Gastrocnemius medialis (tissue), 4 donors: Measurements from ENCODE around the gene KCTD5. TPM values are rescaled to one million over a fixed set of nuclear protein-coding genes. Genes with fewer than 3 reads are reported as not detected.

Source experiments
- ATAC-seq, 2 donors: fragments of 150-250 bp; one replicate each; pipeline ENCODE4 v1.9.1; 2016
- DNase-seq, 2 donors: peaks; one replicate each; pipeline ENCODE4 v3.0.0-alpha.2; 2019
- H3K27ac ChIP-seq, 4 donors: fragments of 200-600 bp; sonication (generic); 1 replicate in 1 of 4; 2 replicates in 3 of 4; pipeline ENCODE4 v1.5.1; 2016 to 2018; ENCODE audit warnings: mild to moderate bottlenecking in 2 of 4, moderate library complexity in 1 of 4
- H3K27me3 ChIP-seq, 3 donors: fragments of 200-600 bp; sonication (generic) in 2 of 3; 1 replicate in 1 of 3; 2 replicates in 2 of 3; pipeline versions ENCODE4 v1.5.1 to v1.6.0; 2016 to 2019; ENCODE audit warnings: mild to moderate bottlenecking in 1 of 3, moderate library complexity in 1 of 3
- H3K36me3 ChIP-seq, 2 donors: fragments of 200-600 bp; sonication (generic) in 1 of 2; one replicate each; pipeline ENCODE4 v1.5.1; 2017 to 2018
- H3K4me1 ChIP-seq, 2 donors: fragments of 200-600 bp; sonication (generic) in 1 of 2; one replicate each; pipeline ENCODE4 v1.5.1; 2016 to 2017; ENCODE audit warnings: mild to moderate bottlenecking in 2 of 2
- H3K4me3 ChIP-seq, 4 donors: fragments of 200-600 bp; sonication (generic) in 3 of 4; 1 replicate in 1 of 4; 2 replicates in 3 of 4; pipeline ENCODE4 v1.5.1; 2016 to 2019; ENCODE audit warnings: mild to moderate bottlenecking in 2 of 4
- H3K9me3 ChIP-seq, 3 donors: fragments of 200-600 bp; sonication (generic) in 2 of 3; 1 replicate in 1 of 3; 2 replicates in 2 of 3; pipeline ENCODE4 v1.5.1; 2016 to 2019
- POLR2A ChIP-seq, 2 donors: fragments of 450-650 bp; IDR thresholded peaks; one replicate each; pipeline ENCODE4 v1.6.1; 2017; ENCODE audit warnings: antibody characterized with exemption in 2 of 2, mild to moderate bottlenecking in 2 of 2, moderate library complexity in 2 of 2
- in situ Hi-C, 4 donors: fragments of 200-750 bp; cut with MboI; loops; one replicate each; pipeline versions ENCODE4 v1.15.0 to v1.8.0; 2017; ENCODE audit warnings: low sequenced_read_pairs in 4 of 4
- intact Hi-C: fragments of 100-400 bp; cut with DNase I; formaldehyde crosslinking; loops from one replicate; pipeline ENCODE4 v1.15.1; 2023; ENCODE audit warnings: low total_unique reads
- total RNA-seq, 4 donors: library from RNA; depleted of rRNA; stranded (reverse); fragments of >200 nt; gene quantifications; one replicate each; pipeline versions ENCODE4 v1.1.0 to v1.2.3, GENCODE V29; 2016
- TF ChIP-seq, protein P1 (sequence below), 5 experiments: fragments of 450-650 bp in 3 of 5; fragments of 200-600 bp in 2 of 5; sonication (generic) in 2 of 5; IDR thresholded peaks in 4 of 5; conservative IDR thresholded peaks in 1 of 5; 1 replicate in 4 of 5; 2 replicates in 1 of 5; pipeline ENCODE4 v1.5.1; 2016 to 2019; ENCODE audit warnings: antibody characterized with exemption in 5 of 5, mild to moderate bottlenecking in 3 of 5, moderate library complexity in 3 of 5

The KCTD5 gene
- total RNA-seq, 4 donors from 2014 or later: 13.6 to 23.8 (median 14.7) TPM

DNA sequence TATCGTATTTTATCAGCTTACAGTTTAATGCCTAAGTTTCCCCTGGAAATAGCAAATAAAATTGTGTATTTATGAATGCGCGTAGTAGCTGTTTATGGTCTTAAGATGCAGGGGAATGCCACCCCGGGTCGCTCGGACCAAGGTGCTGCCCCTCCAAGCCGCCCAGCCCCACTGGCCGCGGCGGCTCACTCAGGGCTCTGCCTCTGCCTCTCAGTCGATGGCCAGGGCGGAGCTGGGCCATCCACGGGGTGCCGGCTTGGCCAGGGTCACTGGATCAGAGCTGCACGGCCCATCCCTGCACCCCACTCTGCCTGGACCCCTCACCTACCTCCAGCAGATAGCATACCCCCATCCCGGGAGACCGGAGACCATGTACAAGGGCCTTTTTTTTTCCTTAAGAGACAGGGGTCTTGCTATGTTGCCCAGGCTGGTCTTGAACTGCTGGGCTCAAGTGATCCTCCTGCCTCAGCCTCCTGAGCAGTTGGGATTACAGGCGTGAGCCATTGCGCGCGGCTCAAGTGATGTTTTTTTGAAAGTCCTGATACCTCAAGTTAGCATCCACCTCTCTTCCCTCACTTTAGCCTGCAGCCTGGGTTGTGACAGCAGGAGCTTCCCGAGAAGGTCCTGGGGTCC lies 26.7 kb downstream of the KCTD5 start:
- H3K9me3 ChIP-seq: no peaks in the 10 kb centered on the region
- H3K4me3 ChIP-seq: no peak overlapping the region
- no peak for TF ChIP-seq POLR2A (IDR thresholded peaks at IDR 0.05)
- TF ChIP-seq, protein P1, sequence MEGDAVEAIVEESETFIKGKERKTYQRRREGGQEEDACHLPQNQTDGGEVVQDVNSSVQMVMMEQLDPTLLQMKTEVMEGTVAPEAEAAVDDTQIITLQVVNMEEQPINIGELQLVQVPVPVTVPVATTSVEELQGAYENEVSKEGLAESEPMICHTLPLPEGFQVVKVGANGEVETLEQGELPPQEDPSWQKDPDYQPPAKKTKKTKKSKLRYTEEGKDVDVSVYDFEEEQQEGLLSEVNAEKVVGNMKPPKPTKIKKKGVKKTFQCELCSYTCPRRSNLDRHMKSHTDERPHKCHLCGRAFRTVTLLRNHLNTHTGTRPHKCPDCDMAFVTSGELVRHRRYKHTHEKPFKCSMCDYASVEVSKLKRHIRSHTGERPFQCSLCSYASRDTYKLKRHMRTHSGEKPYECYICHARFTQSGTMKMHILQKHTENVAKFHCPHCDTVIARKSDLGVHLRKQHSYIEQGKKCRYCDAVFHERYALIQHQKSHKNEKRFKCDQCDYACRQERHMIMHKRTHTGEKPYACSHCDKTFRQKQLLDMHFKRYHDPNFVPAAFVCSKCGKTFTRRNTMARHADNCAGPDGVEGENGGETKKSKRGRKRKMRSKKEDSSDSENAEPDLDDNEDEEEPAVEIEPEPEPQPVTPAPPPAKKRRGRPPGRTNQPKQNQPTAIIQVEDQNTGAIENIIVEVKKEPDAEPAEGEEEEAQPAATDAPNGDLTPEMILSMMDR (IDR thresholded peaks at IDR 0.05 in 4 of 5, conservative IDR thresholded peaks at IDR 0.05 in 1 of 5): no peak
- H3K4me1 ChIP-seq: peaks cover 12 to 14% of the 10 kb centered on the region in 2 donors
- no peaks in the 10 kb centered on the region for H3K27me3 ChIP-seq
- in situ Hi-C loops: no loop called here
- no peak overlapping the region for H3K27ac ChIP-seq
- ATAC-seq: no peak
- DNase-seq: no peak
- H3K36me3 ChIP-seq: peaks cover 0 to 31% of the 10 kb centered on the region in 2 donors
- intact Hi-C loops: no loop called here

DNA sequence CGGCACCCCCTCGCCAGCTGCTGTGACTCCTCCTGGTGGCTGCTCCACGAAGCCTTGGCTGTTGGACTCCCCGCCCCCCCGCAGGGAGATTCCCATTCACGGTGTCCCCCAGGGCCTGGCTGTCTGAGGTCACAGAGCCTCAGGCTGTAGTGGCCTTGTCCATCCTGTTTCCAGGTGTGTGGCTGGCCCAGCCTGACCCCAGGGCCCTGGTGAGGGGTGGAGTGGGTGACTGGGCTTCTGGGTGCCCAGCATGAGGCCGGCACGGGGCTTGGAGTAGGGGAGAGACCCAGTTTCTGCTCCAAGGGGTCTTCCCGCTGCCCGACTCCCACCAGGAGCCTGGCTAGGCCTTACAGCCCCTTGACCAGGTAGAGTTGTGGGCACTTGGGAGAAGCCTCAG lies 27.3 kb downstream of the KCTD5 start:
- Histone ChIP-seq H3K4me3 (no peak overlapping the region), H3K4me1 (peaks cover 6 to 8% of the 10 kb centered on the region in 2 donors), H3K36me3 (peaks cover 0 to 31% of the 10 kb centered on the region in 2 donors), H3K9me3 (no peaks in the 10 kb centered on the region), H3K27me3 (no peaks in the 10 kb centered on the region), H3K27ac (no peak overlapping the region)
- in situ Hi-C loops (no loop called here), intact Hi-C loops (no loop called here)
- DNase-seq (no peak), ATAC-seq (no peak)
- TF ChIP-seq POLR2A (IDR thresholded peaks at IDR 0.05): no peak

DNA sequence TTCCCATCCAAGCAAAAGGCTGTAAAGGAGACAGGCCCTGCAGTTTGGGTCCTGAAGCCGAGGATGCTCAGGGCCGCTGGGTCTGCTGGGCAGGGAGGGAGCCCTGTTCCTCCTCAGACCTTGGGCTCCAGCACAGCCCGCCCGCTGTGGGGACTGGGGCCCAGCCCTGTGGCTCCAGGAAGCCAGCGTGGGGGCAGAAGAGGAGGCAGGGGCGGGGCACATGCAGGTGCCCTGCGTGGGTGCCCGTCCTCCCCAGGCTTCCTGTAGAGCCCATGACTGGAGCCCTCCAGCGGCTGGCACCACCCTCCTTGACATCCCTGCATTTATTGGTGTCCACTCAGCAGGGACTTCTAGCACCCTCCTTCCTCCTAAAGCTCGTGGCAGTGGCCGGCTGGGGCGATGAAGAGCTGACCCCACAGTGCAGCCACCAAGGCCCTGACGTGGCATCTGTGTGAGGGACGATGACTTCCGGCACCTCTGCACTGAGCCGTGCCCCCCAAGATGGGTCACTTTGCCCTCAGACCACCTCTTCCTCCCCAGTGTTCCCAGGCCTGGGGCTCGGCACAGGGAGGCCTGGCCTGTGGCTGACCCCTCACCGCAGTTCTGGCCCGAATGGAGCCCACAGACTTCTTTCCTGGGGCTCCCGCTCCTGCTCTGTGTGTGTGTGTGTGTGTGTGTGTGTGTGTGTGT lies 27.8 kb downstream of the KCTD5 start:
- Histone ChIP-seq H3K36me3 (peaks cover 0 to 31% of the 10 kb centered on the region in 2 donors), H3K4me3 (no peak overlapping the region), H3K27me3 (peaks cover 0 to under 1% (median 0%) of the 10 kb centered on the region in 3 donors), H3K27ac (no peak overlapping the region), H3K9me3 (no peaks in the 10 kb centered on the region), H3K4me1 (peaks cover under 1 to 3% of the 10 kb centered on the region in 2 donors)
- ATAC-seq (no peak), DNase-seq (no peak)
- in situ Hi-C loops (no loop called here), intact Hi-C loops (no loop called here)
- TF ChIP-seq POLR2A (IDR thresholded peaks at IDR 0.05): no peak
- TF ChIP-seq, protein P1 (IDR thresholded peaks at IDR 0.05 in 4 of 5, conservative IDR thresholded peaks at IDR 0.05 in 1 of 5): no peak

DNA sequence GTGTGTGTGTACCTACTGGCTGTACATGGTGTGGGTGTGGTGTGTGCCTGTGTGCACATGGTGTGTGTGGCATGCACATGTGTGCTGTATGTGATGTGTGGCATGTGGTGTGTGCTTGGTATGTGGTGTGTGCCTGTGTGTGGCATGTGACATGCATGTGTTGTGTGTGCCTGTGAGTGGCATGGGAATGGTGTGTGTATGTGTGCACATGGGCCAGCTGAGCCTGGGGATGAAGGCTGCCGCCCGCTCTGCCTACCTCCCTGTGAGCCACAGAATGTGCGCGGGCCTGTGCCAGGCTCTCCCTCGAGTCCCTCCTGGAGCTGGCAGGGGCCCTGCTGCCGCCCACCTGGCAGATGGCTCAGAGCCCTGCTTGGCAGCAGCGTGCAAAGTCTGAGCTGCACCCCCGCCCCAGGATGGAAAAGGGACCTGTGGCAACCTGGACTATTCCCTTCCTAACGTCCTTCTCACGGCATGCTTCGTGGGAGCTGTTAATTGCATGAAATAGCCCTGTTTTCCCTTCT lies 28.4 kb downstream of the KCTD5 start:
- Histone ChIP-seq H3K4me1 (no peaks in the 10 kb centered on the region), H3K36me3 (peaks cover 0 to 31% of the 10 kb centered on the region in 2 donors), H3K9me3 (no peaks in the 10 kb centered on the region), H3K27ac (no peak overlapping the region), H3K4me3 (no peak overlapping the region), H3K27me3 (peaks cover 0 to 7% (median 2%) of the 10 kb centered on the region in 3 donors)
- no peak for TF ChIP-seq POLR2A (IDR thresholded peaks at IDR 0.05)
- TF ChIP-seq, protein P1 (IDR thresholded peaks at IDR 0.05 in 4 of 5, conservative IDR thresholded peaks at IDR 0.05 in 1 of 5): no peak
- intact Hi-C loops: no loop called here
- in situ Hi-C loops: no loop called here
- DNase-seq (no peak), ATAC-seq (no peak)

DNA sequence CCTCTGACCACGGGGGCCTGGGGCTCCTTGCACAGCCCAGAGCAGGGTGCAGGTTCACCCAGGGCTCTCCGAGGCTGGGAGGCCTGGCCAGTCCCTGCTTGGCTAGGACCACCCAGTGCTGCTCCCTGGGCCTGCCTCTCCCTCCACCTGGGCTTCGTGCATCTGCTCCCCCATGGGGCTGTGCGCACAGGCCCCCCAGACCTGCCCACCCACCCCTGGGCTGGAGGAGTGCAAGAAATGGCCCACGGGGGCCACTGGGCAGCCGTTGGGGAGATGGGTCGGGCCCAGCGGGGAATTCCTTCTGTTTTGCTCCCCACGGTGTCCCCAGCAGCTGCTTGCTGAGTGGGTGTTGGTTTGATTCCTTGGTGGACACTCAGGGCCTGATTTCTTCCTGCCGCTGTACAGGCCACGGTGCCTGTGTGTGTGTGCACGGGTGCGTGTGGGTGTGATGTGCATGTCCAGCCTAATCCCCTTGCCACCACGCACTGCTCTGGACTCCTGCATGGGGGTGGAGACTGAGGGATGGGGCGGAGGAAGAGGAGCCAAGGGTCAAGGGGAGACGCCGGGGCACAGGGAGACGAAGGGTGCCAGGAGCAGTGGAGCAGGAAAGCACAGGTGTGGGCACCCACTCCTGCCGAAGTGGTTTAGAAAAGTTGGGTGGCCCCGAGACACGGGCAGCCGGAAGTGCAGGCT lies 29.2 kb downstream of the KCTD5 start:
- no peak overlapping the region for H3K4me3 ChIP-seq
- H3K9me3 ChIP-seq: no peaks in the 10 kb centered on the region
- H3K4me1 ChIP-seq: no peaks in the 10 kb centered on the region
- TF ChIP-seq, protein P1 (IDR thresholded peaks at IDR 0.05 in 4 of 5, conservative IDR thresholded peaks at IDR 0.05 in 1 of 5): no peak
- TF ChIP-seq POLR2A (IDR thresholded peaks at IDR 0.05): no peak
- no peak overlapping the region for H3K27ac ChIP-seq
- DNase-seq: no peak
- peaks cover 0 to 14% (median 5%) of the 10 kb centered on the region in 3 donors for H3K27me3 ChIP-seq
- in situ Hi-C loops (no loop called here), intact Hi-C loops (no loop called here)
- ATAC-seq: no peak
- peaks cover 0 to 31% of the 10 kb centered on the region in 2 donors for H3K36me3 ChIP-seq
